NCI-H1105 treated with DMSO at 0.1 percent for 48 hours (cell line): Measurements from ENCODE around the gene CCDC28A.

Source experiments
- DNase-seq: peaks from one replicate; lab custom pipeline; 2025; lab: John Stamatoyannopoulos, UW

CCDC28A gene

DNA sequence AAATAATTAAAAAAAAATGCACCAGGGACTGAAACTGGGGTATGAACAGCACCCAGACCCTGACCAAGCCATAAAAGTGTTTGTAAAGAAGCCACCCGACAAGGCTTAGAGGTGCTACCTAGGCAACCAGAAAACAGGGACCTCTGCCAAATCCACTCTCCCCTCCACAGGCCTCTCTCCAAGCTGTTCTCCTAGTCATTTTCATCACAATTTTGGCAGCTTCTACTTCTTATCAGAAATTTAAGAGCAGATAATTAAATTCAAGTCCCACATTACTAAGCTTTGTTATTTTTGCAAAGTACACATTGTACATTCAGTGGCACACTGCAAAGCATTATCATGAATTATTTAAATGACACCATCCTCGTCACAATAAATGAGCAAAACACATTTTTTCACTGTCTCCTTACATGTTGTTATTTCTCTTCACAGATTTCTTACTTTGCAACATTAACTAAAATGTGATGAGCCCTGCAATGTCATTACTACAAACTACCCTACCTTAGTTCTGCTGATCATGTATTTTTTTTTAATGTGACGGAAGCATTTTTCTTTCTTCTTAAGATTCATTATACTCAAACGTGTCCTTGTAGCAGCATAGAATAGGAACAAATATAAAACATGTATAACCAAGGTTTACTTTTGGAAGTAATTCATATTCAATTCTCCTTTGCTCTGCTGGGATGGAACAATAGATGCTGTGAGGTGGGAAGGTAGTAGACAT is 60.4 kb downstream of the CCDC28A start:
- peak; percentile 98 for DNase-seq

DNA sequence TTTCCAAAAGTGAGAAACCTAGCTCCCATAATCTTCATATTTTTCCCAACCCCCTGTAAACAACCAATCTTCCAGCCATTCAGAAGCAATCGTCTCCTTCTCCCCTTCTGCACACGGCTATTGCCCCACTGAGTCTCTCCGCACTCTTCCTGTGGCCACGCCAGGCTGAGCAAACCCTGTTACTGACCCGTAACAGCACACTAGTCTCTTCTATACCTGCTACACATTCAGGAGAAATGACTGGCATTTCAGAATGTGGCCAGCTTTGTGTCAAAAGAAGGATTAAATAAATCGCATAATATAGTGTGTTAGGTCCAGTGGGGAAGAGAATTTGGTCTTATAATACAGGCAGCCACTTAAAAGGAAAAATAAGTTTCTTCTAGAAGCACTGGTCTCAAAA is 63.7 kb downstream of the CCDC28A start:
- DNase-seq = no peak
